Hepatocyte (in vitro differentiated cells): ENCODE data around the gene LANCL2. TPM values are rescaled to one million over a fixed set of nuclear protein-coding genes. Genes with fewer than 3 reads are reported as not detected.

Experiments
- DNase-seq: peaks from one replicate; pipeline ENCODE4 v3.0.0-alpha.2; 2016; ENCODE audit warnings: low spot score
- H2AFZ ChIP-seq: fragments of 200-600 bp; sonication (generic); 2 replicates; pipeline ENCODE4 v1.6.0; 2016; ENCODE audit warnings: antibody characterized with exemption, mild to moderate bottlenecking
- H3K27ac ChIP-seq: fragments of 200-600 bp; sonication (generic); 2 replicates; pipeline ENCODE4 v1.5.1; 2016; ENCODE audit warnings: mild to moderate bottlenecking
- H3K27me3 ChIP-seq: fragments of 200-600 bp; sonication (generic); 2 replicates; pipeline ENCODE4 v1.6.1; 2016
- H3K36me3 ChIP-seq: fragments of 200-600 bp; sonication (generic); replicated peaks from 2 replicates; pipeline ENCODE4 v1.5.1; 2016; ENCODE audit warnings: low read depth; ENCODE audit not compliant: insufficient read depth
- H3K4me1 ChIP-seq: fragments of 200-600 bp; sonication (generic); 2 replicates; pipeline ENCODE4 v1.5.1; 2016; ENCODE audit warnings: mild to moderate bottlenecking, moderate library complexity; ENCODE audit not compliant: insufficient read depth
- H3K4me2 ChIP-seq: fragments of 200-600 bp; sonication (generic); 2 replicates; pipeline ENCODE4 v1.6.0; 2016
- H3K4me3 ChIP-seq: fragments of 200-600 bp; sonication (generic); 2 replicates; pipeline ENCODE4 v1.5.1; 2016; ENCODE audit warnings: mild to moderate bottlenecking
- H3K79me2 ChIP-seq: fragments of 200-600 bp; sonication (generic); 2 replicates; pipeline ENCODE4 v1.6.0; 2017; ENCODE audit warnings: mild to moderate bottlenecking
- H3K9me2 ChIP-seq: fragments of 200-600 bp; sonication (generic); replicated peaks from 2 replicates; pipeline ENCODE4 v1.6.0; 2017; ENCODE audit warnings: mild to moderate bottlenecking; ENCODE audit not compliant: insufficient read depth
- H3K9me3 ChIP-seq: fragments of 200-600 bp; sonication (generic); 2 replicates; pipeline ENCODE4 v1.5.1; 2016; ENCODE audit warnings: low read depth, mild to moderate bottlenecking
- H4K20me1 ChIP-seq: fragments of 200-600 bp; sonication (generic); 2 replicates; pipeline ENCODE4 v1.6.0; 2016; ENCODE audit warnings: mild to moderate bottlenecking; ENCODE audit not compliant: insufficient read depth, poor library complexity, severe bottlenecking
- CTCF ChIP-seq: fragments of 200-600 bp; sonication (generic); IDR thresholded peaks from 2 replicates; pipeline ENCODE4 v1.5.1; 2016; ENCODE audit warnings: antibody characterized with exemption, mild to moderate bottlenecking; ENCODE audit not compliant: poor library complexity
- EZH2 ChIP-seq: fragments of 200-600 bp; sonication (generic); IDR thresholded peaks from 2 replicates; pipeline ENCODE4 v1.6.1; 2016; ENCODE audit warnings: antibody characterized with exemption, mild to moderate bottlenecking, borderline replicate concordance
- EZH2phosphoT487 ChIP-seq: fragments of 200-600 bp; sonication (generic); IDR thresholded peaks from one replicate; pipeline ENCODE4 v1.6.1; 2018; ENCODE audit warnings: antibody characterized with exemption, mild to moderate bottlenecking, low read depth, moderate library complexity; ENCODE audit not compliant: unreplicated experiment, severe bottlenecking
- WGBS: methylation state at CpG from one replicate; pipeline ENCODE4 v1.1.6; 2016; ENCODE audit warnings: low lambda C conversion rate; ENCODE audit errors: missing lambda C conversion rate; 5-methylcytosine and 5-hydroxymethylcytosine counted together
- polyA plus RNA-seq: library from polyadenylated mRNA; unstranded; fragments of >200 nt; fragmentation: Nextera tagmentation; extraction: Ambion mirVana; gene quantifications from 2 replicates; pipeline ENCODE4 v1.2.1, GENCODE V29; 2016
- total RNA-seq: library from RNA; depleted of rRNA; stranded (reverse); fragments of >200 nt; gene quantifications from 2 replicates; pipeline ENCODE4 v1.2.3, GENCODE V29; 2014

Gene LANCL2
- total and polyA plus RNA-seq, 2 experiments from 2014 or later, result 13.5 to 14.8 TPM

GRCh38 chr7:55475855-55476803 is 111.0 kb downstream of the LANCL2 start:
- Histone ChIP-seq H3K27me3 (no peaks in the 10 kb centered on the region), H3K4me3 (no peak overlapping the region), H3K4me1 (no peaks in the 10 kb centered on the region), H3K9me2 (no peaks in the 10 kb centered on the region), H3K9me3 (no peaks in the 10 kb centered on the region), H3K4me2 (no peak overlapping the region), H3K27ac (no peak overlapping the region), H3K36me3 (no peaks in the 10 kb centered on the region), H2AFZ (no peak overlapping the region), H4K20me1 (no peaks in the 10 kb centered on the region), H3K79me2 (no peaks in the 10 kb centered on the region)
- WGBS, result 96% methylated on average over 16 of the region's 19 CpGs
- TF ChIP-seq EZH2 (no peak), CTCF (no peak), EZH2phosphoT487 (no peak)
- DNase-seq, result no peak

DNA sequence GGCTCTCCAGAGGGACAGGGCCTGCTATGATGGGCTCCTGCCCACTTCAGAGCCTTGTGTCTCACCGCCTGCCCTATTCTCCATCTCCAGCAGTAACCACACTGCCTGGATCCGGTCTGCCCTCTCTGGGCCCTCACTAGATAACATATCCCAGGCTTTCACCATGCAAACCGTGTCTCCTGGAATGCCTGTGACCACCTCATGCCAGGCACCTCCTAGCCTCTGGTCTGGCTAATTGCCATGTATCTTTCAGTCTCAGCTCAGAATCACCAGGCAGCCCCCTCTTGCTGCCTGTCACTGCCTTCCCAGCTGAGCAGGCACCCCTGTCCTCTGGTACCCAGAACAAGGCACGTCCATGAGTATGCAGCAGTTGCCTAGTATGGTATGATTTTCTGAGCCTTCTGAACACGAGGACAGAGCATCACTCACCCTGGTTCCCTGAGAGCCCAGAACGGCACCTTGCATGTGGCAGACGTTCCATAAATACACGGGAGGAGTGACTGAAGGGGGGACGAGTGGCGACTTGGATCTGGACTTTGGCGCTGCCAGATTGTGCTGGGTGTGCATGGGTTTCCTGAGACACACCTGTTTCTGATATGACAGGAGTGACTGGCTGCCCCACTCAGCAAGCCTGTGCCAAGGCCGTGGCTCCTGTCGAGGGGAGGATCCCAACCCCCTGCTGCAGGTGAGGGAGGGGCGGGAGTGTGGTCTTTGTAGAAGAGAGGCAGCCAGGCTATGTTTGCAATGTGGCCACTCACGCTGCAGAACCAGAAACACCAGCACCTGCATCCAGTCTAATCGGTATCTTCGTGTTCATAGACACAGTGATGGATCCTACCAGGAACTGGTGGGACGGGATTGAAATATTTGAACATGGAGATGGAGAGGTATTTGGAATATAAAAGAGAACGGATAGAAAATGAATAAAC is 112.0 kb downstream of the LANCL2 start:
- Histone ChIP-seq H3K9me3 (no peaks in the 10 kb centered on the region), H3K4me3 (no peak overlapping the region), H3K27me3 (no peaks in the 10 kb centered on the region), H4K20me1 (no peaks in the 10 kb centered on the region), H3K4me2 (no peak overlapping the region), H3K27ac (no peak overlapping the region), H2AFZ (no peak overlapping the region), H3K4me1 (no peaks in the 10 kb centered on the region), H3K9me2 (no peaks in the 10 kb centered on the region), H3K36me3 (no peaks in the 10 kb centered on the region), H3K79me2 (no peaks in the 10 kb centered on the region)
- DNase-seq, result no peak
- WGBS, result 93% methylated on average over 19 of the region's 19 CpGs
- TF ChIP-seq EZH2phosphoT487 (no peak), EZH2 (no peak), CTCF (no peak)

- TF ChIP-seq EZH2, result no peak
- no peak for TF ChIP-seq EZH2phosphoT487
- TF ChIP-seq CTCF, result no peak
- Histone ChIP-seq H3K36me3 (no peaks in the 10 kb centered on the region), H2AFZ (no peak overlapping the region), H3K27ac (no peak overlapping the region), H3K4me1 (no peaks in the 10 kb centered on the region), H3K4me3 (no peak overlapping the region), H4K20me1 (no peaks in the 10 kb centered on the region), H3K4me2 (no peak overlapping the region), H3K27me3 (no peaks in the 10 kb centered on the region), H3K9me3 (no peaks in the 10 kb centered on the region), H3K9me2 (no peaks in the 10 kb centered on the region), H3K79me2 (no peaks in the 10 kb centered on the region)
- 86% methylated on average over 13 of the region's 13 CpGs for WGBS
- no peak for DNase-seq
These were observed 112.7 kb downstream of the LANCL2 start for GRCh38 chr7:55477781-55478374.
